ENCODE results near the gene EIF1AY. TPM values are rescaled to one million over a fixed set of nuclear protein-coding genes. Genes with fewer than 3 reads are reported as not detected.

EIF1AY gene
- total RNA-seq, 2 donors from 2014 or later = 50.4 to 66.1 TPM

GRCh38 chrY:20581687-20582086, 6.1 kb downstream of the EIF1AY start:
- H3K4me3 Mint-ChIP-seq = no peak overlapping the region
- peaks cover 68% of the 10 kb centered on the region for H3K36me3 Mint-ChIP-seq (ENCODE audit: low read depth)
- no peak overlapping the region for H3K27ac Mint-ChIP-seq
- no peaks in the 10 kb centered on the region for H3K4me1 Mint-ChIP-seq
- H3K9me3 Mint-ChIP-seq = no peaks in the 10 kb centered on the region
- ATAC-seq (replicated peaks) = no peak
- H3K27me3 Mint-ChIP-seq = no peaks in the 10 kb centered on the region

GRCh38 chrY:20586161-20586560, 10.6 kb downstream of the EIF1AY start:
- Mint-ChIP-seq H3K4me3 (no peak overlapping the region), H3K4me1 (no peaks in the 10 kb centered on the region), H3K36me3 (ENCODE audit: low read depth) (peaks cover 85% of the 10 kb centered on the region), H3K27ac (no peak overlapping the region), H3K9me3 (no peaks in the 10 kb centered on the region), H3K27me3 (no peaks in the 10 kb centered on the region)
- ATAC-seq (replicated peaks) = no peak

Other genes starting within 250 kb of the EIF1AY start
- under 1 TPM in 1 of 2 donors, not detected in 1; 0.58 TPM for gene RPS4Y2, start 180.3 kb downstream of the EIF1AY start, total RNA-seq